GM18502 (cell line): ENCODE data around the gene TEX55.
"Not testable (repeated sequence)": the region's sequence is repeated elsewhere in the genome, so short reads cannot be mapped to it uniquely, and the experiment has no call there.

Experiments
- ATAC-seq: cut with Tn5 transposase; IDR thresholded peaks from one replicate; pipeline ENCODE4 v1.9.1; 2021; ENCODE audit warnings: mild to moderate bottlenecking; ENCODE audit not compliant: unreplicated experiment, poor library complexity

Gene TEX55

DNA sequence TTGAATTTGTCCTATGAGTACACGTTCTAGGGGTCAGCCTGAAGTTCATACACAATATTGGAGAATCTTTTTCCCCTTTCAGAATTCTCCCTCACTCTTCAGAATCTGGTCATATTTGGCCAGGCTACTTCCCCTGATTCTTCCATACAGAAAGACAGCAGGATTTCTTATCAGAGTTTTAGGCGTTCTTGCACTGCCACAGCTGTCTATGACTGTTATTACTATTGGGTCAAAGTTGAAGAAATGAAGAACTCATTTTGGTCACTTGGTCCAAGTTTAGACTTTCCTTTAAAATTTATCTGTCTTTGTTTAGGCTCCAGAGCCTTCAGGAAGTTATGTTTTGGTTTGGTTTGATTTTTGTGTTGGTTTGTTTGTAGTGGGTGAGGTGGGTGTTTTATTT, 12.0 kb downstream of the TEX55 start:
- ATAC-seq, result no peak

DNA sequence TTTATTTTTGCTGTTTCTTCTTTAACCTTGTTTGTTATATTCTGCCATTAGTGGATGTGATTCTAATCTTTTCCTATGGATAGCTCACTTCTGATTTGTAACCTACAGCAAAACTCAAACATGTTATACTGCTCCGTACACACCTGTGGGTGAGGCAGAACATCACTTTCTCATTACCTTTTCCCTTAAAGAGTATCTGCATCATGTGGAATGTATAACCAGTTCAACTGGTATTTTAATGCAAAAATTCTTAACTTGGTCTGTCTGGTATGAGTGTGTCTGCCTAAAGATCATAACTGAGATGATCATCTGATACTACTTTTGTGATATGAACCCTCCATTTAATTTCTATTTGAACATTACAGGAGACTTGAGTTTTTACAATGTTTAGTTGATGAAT, 14.4 kb downstream of the TEX55 start:
- ATAC-seq, result no peak

DNA sequence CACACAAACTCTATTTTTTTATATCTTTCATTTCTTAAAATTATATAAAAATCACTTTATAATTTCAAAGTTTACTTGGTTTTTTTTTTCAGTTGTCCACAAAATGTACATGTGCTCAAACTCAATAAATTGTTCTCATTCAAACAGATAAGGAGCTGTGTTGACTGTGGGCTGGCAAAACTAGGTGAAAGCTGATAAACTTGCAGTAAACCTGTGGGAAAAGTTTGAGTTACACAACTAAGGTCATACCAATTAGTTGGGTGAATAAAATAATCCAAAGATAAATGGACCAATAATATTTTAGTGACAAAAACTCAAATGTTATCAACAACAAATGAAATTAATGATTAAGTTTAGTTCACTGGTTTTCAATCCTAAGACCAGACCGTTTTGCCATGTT, 14.8 kb downstream of the TEX55 start:
- ATAC-seq, result no peak

DNA sequence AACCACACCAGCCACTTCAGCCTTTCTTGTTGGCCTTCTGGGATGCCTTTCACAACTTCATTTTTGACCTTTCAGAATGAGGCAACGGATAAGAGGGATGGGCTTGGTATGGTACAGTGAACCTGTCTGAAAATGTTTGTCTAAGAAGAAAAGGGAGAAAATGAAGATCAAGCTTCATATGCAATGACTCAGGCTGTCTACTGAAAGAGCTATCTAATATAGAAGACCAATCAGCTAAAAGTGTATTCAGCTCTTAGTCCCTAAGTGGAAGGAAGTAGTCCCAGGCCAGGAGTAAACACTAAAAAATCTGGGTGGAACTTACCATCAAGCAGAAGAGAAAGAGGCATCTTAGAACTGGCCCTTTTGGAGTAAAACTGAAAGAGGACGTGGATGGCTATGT, 15.3 kb downstream of the TEX55 start:
- ATAC-seq, result no peak

DNA sequence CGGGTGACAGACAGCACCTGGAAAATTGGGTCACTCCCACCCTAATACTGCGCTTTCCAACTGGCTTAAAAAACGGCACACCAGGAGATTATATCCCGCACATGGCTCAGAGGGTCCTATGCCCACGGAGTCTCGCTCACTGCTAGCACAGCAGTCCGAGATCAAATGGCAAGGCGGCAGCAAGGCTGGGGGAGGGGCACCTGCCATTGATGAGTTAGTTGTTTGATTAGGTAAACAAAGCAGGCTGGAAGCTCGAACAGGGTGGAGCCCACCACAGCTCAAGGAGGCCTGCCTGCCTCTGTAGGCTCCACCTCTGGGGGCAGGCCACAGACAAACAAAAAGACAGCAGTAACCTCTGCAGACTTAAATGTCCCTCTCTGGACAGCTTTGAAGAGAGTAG, 18.8 kb downstream of the TEX55 start:
- ATAC-seq, result not testable (repeated sequence)

DNA sequence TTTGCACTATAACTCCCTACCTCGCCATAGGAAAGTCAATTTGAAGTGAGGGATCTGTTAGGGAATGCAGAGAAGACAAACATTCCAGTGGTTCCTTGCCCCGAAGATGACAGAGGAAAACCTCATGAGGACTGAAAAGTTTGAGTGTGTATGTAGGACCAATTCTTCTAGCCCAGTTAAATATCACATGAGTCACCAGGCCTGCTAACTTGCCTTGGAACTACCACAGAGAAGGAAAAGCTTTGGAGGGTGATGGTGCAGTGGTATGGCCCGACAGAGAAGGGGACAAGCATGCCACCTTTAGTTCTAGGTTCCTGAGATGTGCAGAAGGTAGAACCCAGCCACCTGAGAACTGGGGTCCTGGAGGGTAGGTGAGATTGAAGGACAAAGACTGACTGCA, 24.9 kb downstream of the TEX55 start:
- no peak for ATAC-seq

DNA sequence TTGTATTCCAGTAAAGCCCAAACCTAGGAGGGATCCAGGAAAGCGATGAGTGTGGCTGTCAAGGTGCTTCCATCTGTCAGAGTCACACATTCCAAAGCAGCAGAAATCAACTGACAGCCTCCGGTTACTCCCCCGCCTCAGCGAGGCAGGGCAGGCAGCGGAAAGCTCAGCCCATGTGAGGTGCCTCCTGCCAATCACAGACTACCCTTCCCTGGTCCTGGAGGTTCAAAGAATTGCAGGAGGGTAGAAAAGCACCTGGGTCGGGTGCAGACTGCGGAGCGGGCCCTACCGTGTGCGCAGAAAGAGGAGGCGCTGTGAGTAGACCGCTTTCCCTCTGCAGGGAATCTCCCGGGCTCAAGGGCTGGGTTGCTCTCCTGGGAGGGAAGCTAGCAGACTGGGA, 27.4 kb downstream of the TEX55 start, which contains the start of gene UPK1B:
TSS of gene UPK1B (plus strand) at position 274 of the 400 bp plus-strand sequence. CDS start 13,144 bp downstream, outside the sequence.
- no peak for ATAC-seq

DNA sequence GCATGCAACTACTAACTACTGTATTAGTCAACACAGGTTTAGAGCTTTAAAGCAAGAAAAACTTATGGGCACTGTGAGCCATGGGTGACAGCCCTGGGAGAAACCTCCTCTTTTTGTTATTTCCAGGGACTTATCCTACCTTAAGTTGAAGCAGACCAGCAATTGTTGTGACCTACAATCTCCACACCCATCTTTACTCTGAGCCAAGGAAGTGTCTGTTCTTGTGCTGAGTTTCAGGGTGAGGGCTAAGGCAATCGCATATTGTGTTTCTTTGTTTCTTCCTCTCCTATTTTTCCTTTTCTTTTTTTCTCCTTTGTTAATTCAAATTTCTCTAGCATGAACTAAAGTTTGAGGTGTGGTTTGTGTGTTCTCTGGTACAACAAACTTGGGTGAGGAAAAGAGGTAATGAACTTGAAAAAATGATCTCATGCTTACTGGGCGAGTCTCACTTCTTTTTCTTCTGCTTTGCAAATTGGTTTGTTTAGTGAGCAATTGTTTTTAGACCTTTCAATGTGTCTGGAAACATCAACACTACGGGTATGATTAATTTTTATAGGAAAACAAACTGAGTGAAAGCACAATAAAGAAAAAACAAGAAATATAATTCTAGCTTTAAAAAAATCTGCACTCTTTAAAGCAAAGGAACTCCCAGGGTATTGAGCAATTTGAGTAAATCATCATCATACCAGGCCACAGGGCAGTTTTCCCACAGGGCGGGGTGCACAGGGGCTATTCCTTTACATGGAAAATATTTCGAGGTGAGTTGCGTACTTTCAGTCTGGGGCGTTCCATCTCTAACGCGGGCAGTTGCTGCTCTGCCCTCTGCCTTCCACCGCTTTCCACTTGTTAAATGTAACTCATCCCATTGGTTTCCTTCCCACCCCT, 30.1 kb downstream of the TEX55 start:
- no peak for ATAC-seq

DNA sequence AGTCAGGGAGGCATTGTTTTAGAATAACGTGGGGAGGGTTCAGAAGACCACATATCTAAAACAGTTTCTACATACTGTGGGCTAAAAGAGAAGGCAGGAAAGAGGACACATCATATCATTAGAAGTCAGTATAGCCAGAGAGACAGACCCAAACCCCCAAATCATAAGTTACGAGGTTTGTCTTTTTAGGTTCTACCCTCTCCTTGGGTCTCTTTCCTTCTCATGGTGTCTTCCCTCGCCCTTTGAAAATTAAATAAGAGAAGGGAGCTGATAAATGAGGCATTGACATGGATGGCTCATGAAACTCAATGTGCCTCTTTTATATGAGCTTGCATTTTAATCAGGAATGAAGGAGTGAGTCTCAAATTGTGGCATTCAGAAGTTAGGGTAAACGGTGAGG, 30.8 kb downstream of the TEX55 start:
- ATAC-seq, result no peak

DNA sequence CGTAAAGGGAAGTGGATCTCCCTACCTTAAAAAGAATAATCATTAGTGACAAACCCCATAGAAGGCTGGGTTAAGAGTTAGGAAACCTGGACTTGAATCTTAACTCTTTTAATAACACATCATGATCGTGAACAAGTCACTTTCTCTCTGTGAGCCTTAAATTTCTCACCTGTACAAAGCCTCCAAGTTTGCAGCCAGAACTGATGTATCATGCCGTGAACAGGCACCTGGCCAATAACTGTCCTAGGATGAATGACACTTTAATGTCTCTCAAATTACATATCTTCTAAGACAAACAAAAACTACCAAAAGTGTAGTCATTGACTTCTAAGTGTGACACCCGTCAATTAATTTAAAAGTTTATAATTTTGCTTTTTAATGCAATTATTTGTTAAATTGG, 31.4 kb downstream of the TEX55 start:
- ATAC-seq, result no peak

DNA sequence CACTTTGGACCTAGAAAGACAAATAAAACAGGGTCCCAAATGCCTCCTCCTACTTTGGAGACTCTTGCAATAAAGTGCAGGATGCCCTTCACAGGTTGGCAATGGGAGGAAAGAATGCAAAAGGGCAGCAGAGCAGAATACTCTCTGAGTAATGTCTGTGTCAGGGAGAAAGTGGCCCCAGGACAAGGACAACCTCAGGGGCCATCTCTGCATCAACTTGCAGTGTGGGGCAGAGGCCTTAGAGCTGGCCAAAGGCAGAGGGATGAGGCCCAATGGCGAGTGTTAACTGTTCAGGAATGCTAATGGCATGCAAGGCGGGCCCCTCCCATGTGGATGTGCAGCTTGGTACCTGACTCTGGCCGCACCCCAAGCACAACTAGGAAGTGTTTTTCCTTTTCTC, 35.8 kb downstream of the TEX55 start:
- no peak for ATAC-seq

DNA sequence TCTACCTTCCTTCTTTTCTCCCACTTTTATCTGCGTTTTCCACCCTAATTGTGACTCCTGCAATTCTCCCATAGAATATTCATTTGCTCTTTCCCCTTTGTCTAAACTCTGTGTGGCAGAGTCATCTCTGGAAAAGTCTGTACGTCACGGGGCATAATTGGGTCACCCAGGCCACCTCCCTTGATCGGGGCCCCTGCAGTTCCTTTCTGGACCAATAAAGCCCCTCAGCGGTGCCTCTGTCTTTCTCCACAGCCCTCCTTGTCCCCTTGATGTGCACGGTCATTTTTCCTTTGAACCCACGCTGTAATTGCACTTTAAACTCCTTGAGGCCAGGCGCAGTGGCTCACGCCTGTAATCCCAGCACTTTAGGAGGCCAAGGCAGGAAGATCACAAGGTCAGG, 38.1 kb downstream of the TEX55 start:
- no peak for ATAC-seq

DNA sequence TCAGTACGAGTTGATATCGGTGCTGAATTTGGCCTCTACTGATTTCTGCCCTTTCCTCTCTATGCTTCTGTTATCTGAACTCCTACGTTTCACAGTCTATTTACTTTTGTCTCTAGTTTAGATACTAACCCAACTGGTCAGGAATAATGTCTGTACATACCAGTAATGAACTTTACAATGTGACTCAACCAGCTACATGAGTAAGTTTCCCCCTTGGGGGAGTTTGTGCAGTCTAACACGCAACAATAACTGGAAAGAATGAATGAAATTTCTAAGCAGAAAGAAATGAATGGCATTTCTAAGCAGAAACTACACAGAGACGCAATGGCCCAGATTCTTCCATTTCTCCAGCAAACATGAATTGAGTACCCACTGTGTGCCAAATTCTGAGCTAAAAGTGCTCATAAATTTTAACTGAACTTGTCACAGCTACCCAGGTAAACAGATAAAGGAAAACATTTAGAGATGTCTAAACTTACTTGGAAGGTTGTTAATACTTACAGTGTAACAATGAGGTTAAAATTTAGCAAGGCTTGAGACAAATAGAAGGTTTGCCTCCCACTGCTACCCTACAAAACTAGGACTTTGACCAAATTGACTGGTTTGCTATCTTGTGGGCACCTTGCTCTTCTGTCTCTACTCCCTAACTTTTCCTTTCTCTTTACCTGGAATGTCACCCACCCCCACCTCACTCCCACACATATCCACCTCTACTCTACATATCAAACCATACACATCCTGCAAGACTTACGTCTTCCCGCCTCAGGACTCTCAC, 39.0 kb downstream of the TEX55 start:
- ATAC-seq, result no peak

DNA sequence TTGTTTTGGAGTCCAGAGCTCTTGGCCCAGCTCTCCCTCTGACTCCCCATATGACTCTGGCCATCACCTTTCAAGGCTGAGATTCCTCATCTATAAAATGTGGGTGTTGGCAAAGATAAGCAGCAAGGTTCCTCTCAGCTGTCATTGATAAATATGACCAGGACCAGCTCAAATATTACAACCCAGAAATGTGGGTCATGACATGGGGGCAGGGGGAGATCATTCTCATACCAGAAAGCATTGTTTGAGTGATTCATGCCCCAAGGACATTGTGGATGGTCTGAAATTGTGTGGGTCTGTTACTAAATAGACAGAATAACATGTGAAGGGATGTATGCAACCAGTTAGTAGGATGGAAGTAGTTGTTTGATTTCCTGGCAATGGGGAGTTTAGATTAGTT, 41.3 kb downstream of the TEX55 start:
- no peak for ATAC-seq

DNA sequence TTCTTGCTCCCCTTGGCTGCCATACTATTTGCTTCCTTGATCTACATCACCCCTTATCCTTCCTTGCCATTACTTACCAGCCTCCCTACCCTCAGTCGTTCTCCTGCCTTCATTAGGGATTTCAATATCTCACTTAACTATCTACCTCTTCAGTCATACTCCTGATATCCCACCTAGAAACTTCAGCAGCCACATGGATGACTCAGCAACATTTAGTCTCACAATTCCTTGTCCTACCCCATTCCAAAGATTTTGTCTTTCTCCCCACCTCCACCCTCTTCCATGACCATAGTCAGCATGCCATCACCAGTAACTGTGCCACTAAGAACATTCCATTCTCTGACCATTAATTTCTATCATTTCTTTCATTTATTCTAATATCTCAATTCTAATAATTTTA, 45.8 kb downstream of the TEX55 start:
- ATAC-seq, result no peak

DNA sequence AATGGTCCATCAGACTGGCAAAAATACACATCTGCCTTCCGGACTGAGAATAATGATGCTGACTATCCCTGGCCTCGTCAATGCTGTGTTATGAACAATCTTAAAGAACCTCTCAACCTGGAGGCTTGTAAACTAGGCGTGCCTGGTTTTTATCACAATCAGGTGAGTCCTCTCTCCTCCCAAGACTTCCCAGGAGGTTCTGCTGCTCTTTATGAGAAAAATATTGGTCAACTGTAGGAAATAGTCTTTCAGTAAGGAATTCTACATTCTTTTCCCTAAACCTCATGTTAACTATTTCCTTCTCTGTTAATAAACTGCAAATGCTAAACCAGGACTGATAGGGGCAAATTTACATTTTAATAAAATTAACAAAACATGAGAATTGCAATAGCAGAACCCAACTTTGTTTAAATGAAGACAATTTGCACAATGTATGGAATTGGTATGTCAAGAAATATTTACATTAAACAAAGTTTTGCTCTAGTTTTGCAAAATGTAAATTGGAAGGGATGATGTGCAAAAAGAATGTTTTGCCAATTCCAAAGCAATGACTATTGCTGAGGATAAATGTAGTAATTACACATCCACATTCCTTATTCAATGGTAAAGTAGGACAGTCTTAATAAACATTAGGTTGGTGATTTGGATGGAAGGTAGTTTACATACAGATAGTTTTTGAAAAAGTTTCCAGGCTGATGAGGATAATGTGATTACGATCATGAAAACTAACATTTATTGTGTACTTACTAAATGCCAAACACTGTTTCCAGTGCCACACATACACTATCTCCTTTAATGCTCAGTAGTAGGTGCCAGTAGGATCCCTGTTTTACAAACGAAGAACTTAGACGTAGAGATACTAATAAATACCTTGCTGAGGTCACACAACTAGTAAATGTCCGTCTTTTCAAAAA, 48.5 kb downstream of the TEX55 start:
- no peak for ATAC-seq

DNA sequence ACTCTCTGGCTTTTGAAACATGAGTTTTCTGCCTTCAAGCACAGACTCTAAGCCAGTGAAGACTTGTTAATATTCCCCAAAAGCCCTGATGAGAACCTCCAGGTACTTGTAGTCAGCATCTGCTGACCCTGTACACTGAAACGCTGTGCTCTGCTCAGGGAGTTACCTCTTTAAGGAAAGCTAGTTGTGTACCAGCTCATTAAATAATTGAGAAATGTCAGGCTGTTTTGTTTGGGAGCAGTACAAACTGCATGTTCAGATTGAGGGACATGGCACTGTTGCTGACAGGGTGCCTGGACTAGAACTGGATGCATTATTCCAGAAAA, 49.1 kb downstream of the TEX55 start:
- ATAC-seq, result no peak

DNA sequence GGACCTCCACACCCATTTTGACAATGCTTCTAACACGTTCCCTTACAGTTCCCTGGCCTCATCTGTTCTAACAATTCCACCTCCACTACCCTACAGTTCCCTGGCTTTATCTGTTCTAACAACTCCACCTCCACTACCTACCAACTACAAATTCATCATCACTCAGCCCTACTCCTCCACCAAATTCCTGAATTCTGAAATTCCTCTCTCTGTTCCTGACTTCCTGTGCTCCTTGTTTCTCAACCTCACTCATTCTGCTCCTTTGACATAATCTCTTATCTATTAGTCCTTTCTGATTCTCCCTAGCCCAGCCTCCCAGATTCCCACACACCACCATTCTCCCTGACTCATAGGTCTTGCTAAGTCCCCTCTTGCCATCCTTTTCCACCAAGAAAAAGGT, 49.9 kb downstream of the TEX55 start:
- ATAC-seq, result no peak
